ENCODE data around the gene ERBB2. TPM values are rescaled to one million over a fixed set of nuclear protein-coding genes. Genes with fewer than 3 reads are reported as not detected.

ERBB2 gene
- total and polyA plus RNA-seq, 2 of the 13 experiments (the other 11 are each of a cell fraction or from before 2014, with no cell fraction given): 57.7 to 64.1 TPM

- TF ChIP-seq, protein P1, sequence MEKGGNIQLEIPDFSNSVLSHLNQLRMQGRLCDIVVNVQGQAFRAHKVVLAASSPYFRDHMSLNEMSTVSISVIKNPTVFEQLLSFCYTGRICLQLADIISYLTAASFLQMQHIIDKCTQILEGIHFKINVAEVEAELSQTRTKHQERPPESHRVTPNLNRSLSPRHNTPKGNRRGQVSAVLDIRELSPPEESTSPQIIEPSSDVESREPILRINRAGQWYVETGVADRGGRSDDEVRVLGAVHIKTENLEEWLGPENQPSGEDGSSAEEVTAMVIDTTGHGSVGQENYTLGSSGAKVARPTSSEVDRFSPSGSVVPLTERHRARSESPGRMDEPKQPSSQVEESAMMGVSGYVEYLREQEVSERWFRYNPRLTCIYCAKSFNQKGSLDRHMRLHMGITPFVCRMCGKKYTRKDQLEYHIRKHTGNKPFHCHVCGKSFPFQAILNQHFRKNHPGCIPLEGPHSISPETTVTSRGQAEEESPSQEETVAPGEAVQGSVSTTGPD (CRISPR knock-in tag; IDR thresholded peaks at IDR 0.05): no peak
- TF ChIP-seq DMAP1 (CRISPR knock-in tag; IDR thresholded peaks at IDR 0.05) (peak; percentile 70), ZNF775 (CRISPR knock-in tag; IDR thresholded peaks at IDR 0.05; ENCODE audit: borderline replicate concordance) (peak; percentile 79), ZNF83 (CRISPR knock-in tag; IDR thresholded peaks at IDR 0.05; ENCODE audit: borderline replicate concordance) (peak; percentile 82), ZNF253 (CRISPR knock-in tag; IDR thresholded peaks at IDR 0.05; ENCODE audit: borderline replicate concordance) (no peak; the same call in 1 of the 2 replicates), CEBPZ (IDR thresholded peaks at IDR 0.05; ENCODE audit: low read length) (no peak), ONECUT2 (CRISPR knock-in tag; IDR thresholded peaks at IDR 0.05) (no peak), BRD4 (CRISPR knock-in tag; IDR thresholded peaks at IDR 0.05) (peak; percentile 95), MED13 (CRISPR knock-in tag; IDR thresholded peaks at IDR 0.05) (peak; percentile 85), ZNF713 (CRISPR knock-in tag; IDR thresholded peaks at IDR 0.05) (no peak), PLRG1 (conservative IDR thresholded peaks at IDR 0.05) (no peak), PTBP1 (IDR thresholded peaks at IDR 0.05; ENCODE audit: low read depth, low read length, poor library complexity, severe bottlenecking) (no peak), NR2F1 (CRISPR knock-in tag; IDR thresholded peaks at IDR 0.05) (no peak), ZNF160 (CRISPR knock-in tag; IDR thresholded peaks at IDR 0.05) (peak; percentile 43; the same call in 1 of the 2 replicates), YY1 (IDR thresholded peaks at IDR 0.05; ENCODE audit: insufficient read depth, insufficient replicate concordance, low read depth, low read length) (peak; percentile 72), MZF1 (CRISPR knock-in tag; IDR thresholded peaks at IDR 0.05; ENCODE audit: borderline replicate concordance) (no peak), IRX3 (CRISPR knock-in tag; IDR thresholded peaks at IDR 0.05; ENCODE audit: borderline replicate concordance, low read depth) (peak; percentile 85; the same call in 1 of the 2 replicates), ZBTB2 (CRISPR knock-in tag; IDR thresholded peaks at IDR 0.05; ENCODE audit: low read depth) (peak; percentile 95), ZNF672 (CRISPR knock-in tag; IDR thresholded peaks at IDR 0.05) (no peak), EEA1 (CRISPR knock-in tag; IDR thresholded peaks at IDR 0.05; ENCODE audit: borderline replicate concordance) (peak; percentile 99), NFKB2 (CRISPR knock-in tag; IDR thresholded peaks at IDR 0.05; ENCODE audit: borderline replicate concordance) (peak; percentile 88)
- TF ChIP-seq, protein P2, sequence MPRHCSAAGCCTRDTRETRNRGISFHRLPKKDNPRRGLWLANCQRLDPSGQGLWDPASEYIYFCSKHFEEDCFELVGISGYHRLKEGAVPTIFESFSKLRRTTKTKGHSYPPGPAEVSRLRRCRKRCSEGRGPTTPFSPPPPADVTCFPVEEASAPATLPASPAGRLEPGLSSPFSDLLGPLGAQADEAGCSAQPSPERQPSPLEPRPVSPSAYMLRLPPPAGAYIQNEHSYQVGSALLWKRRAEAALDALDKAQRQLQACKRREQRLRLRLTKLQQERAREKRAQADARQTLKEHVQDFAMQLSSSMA (CRISPR knock-in tag; IDR thresholded peaks at IDR 0.05): peak; percentile 81; the same call in 1 of the 2 replicates
Observed at GRCh38 chr17:39754161-39754957, 54.5 kb downstream of the ERBB2 start (continued).
